NK-92 treated with Interleukin-12 subunit alpha and Interleukin-12 subunit beta, amount 100 ng/mL, for 24 hours (cell line): ENCODE measurements around the gene FGF3.

Source experiments
- DNase-seq: peaks from one replicate; lab custom pipeline; 2025; lab: John Stamatoyannopoulos, UW

Gene FGF3

GRCh38 chr11:69843529-69843921 lies 24.3 kb upstream of the FGF3 start:
- DNase-seq = no peak

- no peak for DNase-seq
These were observed 23.7 kb upstream of the FGF3 start for GRCh38 chr11:69842746-69843528.

- no peak for DNase-seq
These were observed 22.9 kb upstream of the FGF3 start for GRCh38 chr11:69841859-69842698.

GRCh38 chr11:69841170-69841858 lies 22.1 kb upstream of the FGF3 start:
- no peak for DNase-seq

- no peak for DNase-seq
These were observed 21.4 kb upstream of the FGF3 start for GRCh38 chr11:69840371-69841169.

- DNase-seq = no peak
These were observed 20.3 kb upstream of the FGF3 start for GRCh38 chr11:69839516-69839915.

GRCh38 chr11:69837791-69838190 lies 18.6 kb upstream of the FGF3 start:
- DNase-seq = no peak

- no peak for DNase-seq
These were observed 17.2 kb upstream of the FGF3 start for GRCh38 chr11:69836401-69836800.

- DNase-seq = no peak
These were observed 15.9 kb upstream of the FGF3 start for GRCh38 chr11:69834811-69835800.

GRCh38 chr11:69834251-69834650 lies 15.0 kb upstream of the FGF3 start:
- DNase-seq = no peak

- DNase-seq = no peak
These were observed 13.6 kb upstream of the FGF3 start for GRCh38 chr11:69832561-69833413.

GRCh38 chr11:69831985-69832384 lies 12.8 kb upstream of the FGF3 start:
- no peak for DNase-seq

GRCh38 chr11:69830086-69830485 lies 10.9 kb upstream of the FGF3 start:
- no peak for DNase-seq

GRCh38 chr11:69828971-69829344 lies 9.7 kb upstream of the FGF3 start:
- no peak for DNase-seq

- no peak for DNase-seq
These were observed 9.2 kb upstream of the FGF3 start for GRCh38 chr11:69828276-69828970.

GRCh38 chr11:69826773-69827172 lies 7.6 kb upstream of the FGF3 start:
- DNase-seq = no peak

GRCh38 chr11:69825941-69826340 lies 6.7 kb upstream of the FGF3 start:
- DNase-seq = no peak

GRCh38 chr11:69825037-69825834 lies 6.0 kb upstream of the FGF3 start:
- no peak for DNase-seq
